GM12872 (cell line): ENCODE data around the gene MDM2.

Source experiments
- TF ChIP-seq, protein P1 (sequence below): IDR thresholded peaks from 3 replicates; pipeline ENCODE4 v1.5.1; 2011; ENCODE audit warnings: low read depth, mild to moderate bottlenecking, low read length, moderate library complexity; ENCODE audit not compliant: insufficient read depth

MDM2 gene

GRCh38 chr12:68824131-68824530 is 16.2 kb downstream of the MDM2 start:
- TF ChIP-seq, protein P1, sequence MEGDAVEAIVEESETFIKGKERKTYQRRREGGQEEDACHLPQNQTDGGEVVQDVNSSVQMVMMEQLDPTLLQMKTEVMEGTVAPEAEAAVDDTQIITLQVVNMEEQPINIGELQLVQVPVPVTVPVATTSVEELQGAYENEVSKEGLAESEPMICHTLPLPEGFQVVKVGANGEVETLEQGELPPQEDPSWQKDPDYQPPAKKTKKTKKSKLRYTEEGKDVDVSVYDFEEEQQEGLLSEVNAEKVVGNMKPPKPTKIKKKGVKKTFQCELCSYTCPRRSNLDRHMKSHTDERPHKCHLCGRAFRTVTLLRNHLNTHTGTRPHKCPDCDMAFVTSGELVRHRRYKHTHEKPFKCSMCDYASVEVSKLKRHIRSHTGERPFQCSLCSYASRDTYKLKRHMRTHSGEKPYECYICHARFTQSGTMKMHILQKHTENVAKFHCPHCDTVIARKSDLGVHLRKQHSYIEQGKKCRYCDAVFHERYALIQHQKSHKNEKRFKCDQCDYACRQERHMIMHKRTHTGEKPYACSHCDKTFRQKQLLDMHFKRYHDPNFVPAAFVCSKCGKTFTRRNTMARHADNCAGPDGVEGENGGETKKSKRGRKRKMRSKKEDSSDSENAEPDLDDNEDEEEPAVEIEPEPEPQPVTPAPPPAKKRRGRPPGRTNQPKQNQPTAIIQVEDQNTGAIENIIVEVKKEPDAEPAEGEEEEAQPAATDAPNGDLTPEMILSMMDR, result no peak

- TF ChIP-seq, protein P1, result no peak
These were observed 16.7 kb downstream of the MDM2 start for GRCh38 chr12:68824597-68825250.

- TF ChIP-seq, protein P1, result no peak
These were observed 17.7 kb downstream of the MDM2 start for GRCh38 chr12:68825569-68826217.

- TF ChIP-seq, protein P1, result no peak
These were observed 20.1 kb downstream of the MDM2 start for GRCh38 chr12:68827895-68828671.

DNA sequence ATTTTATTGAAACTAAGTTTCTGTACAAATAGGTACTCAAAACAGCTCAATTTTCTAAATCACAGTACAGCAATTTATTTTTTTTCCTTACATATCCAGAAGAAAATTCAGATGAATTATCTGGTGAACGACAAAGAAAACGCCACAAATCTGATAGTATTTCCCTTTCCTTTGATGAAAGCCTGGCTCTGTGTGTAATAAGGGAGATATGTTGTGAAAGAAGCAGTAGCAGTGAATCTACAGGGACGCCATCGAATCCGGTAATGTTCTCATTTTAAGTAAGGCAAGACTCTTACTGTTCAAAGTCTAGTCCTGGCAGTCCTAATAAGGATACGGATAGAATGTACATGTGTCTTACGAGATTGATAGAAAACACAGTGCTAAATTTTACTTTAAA is 20.7 kb downstream of the MDM2 start:
- TF ChIP-seq, protein P1, result no peak

DNA sequence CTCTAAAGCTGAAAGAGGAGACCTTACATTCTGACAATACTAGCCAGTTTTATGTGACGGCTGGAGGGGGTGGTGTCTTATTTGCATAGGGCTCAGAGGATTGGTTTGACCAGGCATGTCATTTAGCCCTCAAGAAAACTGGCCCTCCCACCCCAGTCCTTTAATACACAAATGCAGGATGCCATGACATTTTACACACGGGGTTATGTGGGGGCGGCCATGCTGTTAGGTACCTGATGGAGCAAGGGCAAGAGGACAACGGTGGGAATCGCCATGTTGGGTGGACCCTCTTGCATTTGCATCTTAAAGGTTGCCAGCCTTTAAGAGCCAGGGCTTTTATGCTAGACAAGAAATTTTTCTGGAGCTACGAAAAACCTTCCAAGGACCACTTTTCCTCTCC is 23.3 kb downstream of the MDM2 start:
- TF ChIP-seq, protein P1, result no peak

- TF ChIP-seq, protein P1, result no peak
These were observed 23.9 kb downstream of the MDM2 start for GRCh38 chr12:68831751-68832503.
